HL-60 (cell line): Measurements from ENCODE around the gene TRAIP.

Experiments used
- DNase-seq, 2 experiments: peaks; one replicate each; pipeline ENCODE4 v3.0.0-alpha.2; 2010 to 2020; ENCODE audit warnings: low read depth in 1 of 2, low spot score in 1 of 2
- H3K27ac ChIP-seq: fragments of 250-450 bp; sonication (Bioruptor Pico); replicated peaks from 2 replicates; pipeline ENCODE4 v1.5.1; 2020; ENCODE audit warnings: mild to moderate bottlenecking, moderate library complexity
- H3K27me3 ChIP-seq: fragments of 250-450 bp; sonication (Bioruptor Pico); 2 replicates; pipeline ENCODE4 v1.5.1; 2021; ENCODE audit warnings: mild to moderate bottlenecking, moderate library complexity; ENCODE audit not compliant: insufficient read depth, poor library complexity, severe bottlenecking
- H3K4me3 ChIP-seq: replicated peaks from 2 replicates; pipeline ENCODE4 v1.5.1; 2011; ENCODE audit warnings: mild to moderate bottlenecking, control low read depth, low read length; ENCODE audit not compliant: insufficient read depth
- GABPA ChIP-seq: IDR thresholded peaks from 2 replicates; pipeline ENCODE4 v1.6.1; 2012; ENCODE audit warnings: low read depth
- POLR2AphosphoS5 ChIP-seq: IDR thresholded peaks from 2 replicates; pipeline ENCODE4 v1.6.1; 2012; ENCODE audit warnings: low read depth
- SPI1 ChIP-seq: IDR thresholded peaks from 2 replicates; pipeline ENCODE4 v1.6.1; 2012; ENCODE audit warnings: low read depth, mild to moderate bottlenecking, borderline replicate concordance
- TF ChIP-seq, protein P1 (sequence below): IDR thresholded peaks from 2 replicates; pipeline ENCODE4 v1.6.1; 2012; ENCODE audit warnings: low read depth; ENCODE audit not compliant: insufficient replicate concordance
- TF ChIP-seq, protein P2 (sequence below): IDR thresholded peaks from one replicate; pipeline ENCODE4 v1.5.1; 2011; ENCODE audit warnings: low read length, control low read depth, inconsistent platforms; ENCODE audit not compliant: insufficient read depth

TRAIP gene

DNA sequence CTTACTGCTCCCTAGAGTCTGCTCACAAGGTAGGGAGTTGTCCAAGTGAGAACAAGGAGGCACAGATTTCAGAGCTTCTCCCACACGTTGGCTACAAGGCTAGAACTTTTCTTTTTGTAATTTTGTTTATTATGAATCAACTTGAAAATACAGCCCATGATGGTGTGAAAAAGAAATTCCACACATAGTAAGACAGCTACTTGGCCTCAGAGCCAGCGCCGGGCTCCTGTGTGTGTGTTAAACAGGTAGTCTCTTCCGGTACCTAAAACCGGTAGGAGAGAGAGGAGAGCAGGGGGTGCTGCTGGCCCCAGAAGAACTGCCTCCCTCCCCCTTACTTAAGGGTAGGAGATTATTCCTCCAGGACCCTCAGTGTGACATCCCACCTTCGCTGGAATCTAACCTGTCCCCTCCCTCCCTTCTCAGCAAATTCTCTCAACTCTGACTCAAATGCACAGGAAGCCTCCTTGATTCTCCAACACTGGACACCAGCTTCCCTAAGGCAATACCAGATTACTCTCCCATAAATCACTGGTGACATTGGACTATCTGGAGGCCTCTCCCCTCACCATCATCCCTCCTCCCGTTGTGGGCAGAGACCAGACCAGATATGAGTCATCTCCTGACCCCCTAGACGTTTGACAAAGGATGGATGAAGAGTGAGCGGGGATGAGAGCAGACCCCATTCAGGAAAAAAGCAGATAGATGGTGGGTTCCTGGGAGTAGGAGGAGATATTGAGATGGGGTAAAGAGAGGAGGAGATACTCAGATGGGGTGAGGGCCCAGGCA, 65.5 kb downstream of the TRAIP start:
- DNase-seq: no peak
- no peak overlapping the region for H3K4me3 ChIP-seq
- TF ChIP-seq SPI1 (no peak), POLR2AphosphoS5 (no peak), GABPA (no peak)
- TF ChIP-seq, protein P1, sequence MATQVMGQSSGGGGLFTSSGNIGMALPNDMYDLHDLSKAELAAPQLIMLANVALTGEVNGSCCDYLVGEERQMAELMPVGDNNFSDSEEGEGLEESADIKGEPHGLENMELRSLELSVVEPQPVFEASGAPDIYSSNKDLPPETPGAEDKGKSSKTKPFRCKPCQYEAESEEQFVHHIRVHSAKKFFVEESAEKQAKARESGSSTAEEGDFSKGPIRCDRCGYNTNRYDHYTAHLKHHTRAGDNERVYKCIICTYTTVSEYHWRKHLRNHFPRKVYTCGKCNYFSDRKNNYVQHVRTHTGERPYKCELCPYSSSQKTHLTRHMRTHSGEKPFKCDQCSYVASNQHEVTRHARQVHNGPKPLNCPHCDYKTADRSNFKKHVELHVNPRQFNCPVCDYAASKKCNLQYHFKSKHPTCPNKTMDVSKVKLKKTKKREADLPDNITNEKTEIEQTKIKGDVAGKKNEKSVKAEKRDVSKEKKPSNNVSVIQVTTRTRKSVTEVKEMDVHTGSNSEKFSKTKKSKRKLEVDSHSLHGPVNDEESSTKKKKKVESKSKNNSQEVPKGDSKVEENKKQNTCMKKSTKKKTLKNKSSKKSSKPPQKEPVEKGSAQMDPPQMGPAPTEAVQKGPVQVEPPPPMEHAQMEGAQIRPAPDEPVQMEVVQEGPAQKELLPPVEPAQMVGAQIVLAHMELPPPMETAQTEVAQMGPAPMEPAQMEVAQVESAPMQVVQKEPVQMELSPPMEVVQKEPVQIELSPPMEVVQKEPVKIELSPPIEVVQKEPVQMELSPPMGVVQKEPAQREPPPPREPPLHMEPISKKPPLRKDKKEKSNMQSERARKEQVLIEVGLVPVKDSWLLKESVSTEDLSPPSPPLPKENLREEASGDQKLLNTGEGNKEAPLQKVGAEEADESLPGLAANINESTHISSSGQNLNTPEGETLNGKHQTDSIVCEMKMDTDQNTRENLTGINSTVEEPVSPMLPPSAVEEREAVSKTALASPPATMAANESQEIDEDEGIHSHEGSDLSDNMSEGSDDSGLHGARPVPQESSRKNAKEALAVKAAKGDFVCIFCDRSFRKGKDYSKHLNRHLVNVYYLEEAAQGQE: no peak
- TF ChIP-seq, protein P2, sequence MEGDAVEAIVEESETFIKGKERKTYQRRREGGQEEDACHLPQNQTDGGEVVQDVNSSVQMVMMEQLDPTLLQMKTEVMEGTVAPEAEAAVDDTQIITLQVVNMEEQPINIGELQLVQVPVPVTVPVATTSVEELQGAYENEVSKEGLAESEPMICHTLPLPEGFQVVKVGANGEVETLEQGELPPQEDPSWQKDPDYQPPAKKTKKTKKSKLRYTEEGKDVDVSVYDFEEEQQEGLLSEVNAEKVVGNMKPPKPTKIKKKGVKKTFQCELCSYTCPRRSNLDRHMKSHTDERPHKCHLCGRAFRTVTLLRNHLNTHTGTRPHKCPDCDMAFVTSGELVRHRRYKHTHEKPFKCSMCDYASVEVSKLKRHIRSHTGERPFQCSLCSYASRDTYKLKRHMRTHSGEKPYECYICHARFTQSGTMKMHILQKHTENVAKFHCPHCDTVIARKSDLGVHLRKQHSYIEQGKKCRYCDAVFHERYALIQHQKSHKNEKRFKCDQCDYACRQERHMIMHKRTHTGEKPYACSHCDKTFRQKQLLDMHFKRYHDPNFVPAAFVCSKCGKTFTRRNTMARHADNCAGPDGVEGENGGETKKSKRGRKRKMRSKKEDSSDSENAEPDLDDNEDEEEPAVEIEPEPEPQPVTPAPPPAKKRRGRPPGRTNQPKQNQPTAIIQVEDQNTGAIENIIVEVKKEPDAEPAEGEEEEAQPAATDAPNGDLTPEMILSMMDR: no peak
- no peaks in the 10 kb centered on the region for H3K27me3 ChIP-seq
- H3K27ac ChIP-seq: no peak overlapping the region

DNA sequence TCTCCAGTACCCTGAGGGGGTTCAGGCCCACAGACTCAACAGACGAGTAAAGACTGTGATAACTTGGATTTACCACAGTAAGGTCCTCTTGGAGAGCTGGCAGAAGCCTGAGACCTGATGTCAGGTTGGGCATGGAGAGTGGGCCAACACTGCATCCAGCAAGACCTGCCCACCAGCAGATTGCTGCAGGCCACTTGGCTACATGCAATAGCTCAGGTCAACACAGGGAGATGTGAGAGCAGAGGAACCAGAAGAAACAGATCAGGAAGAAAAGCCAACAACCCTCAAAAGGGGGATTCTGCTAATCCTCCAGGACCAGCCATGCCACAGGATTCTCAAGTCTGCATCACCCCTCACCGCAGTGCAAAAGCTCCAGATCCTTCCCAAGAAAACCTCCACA, 68.3 kb downstream of the TRAIP start:
- H3K4me3 ChIP-seq: no peak overlapping the region
- H3K27me3 ChIP-seq: no peaks in the 10 kb centered on the region
- DNase-seq: no peak
- H3K27ac ChIP-seq: no peak overlapping the region
- TF ChIP-seq GABPA: no peak
- no peak for TF ChIP-seq SPI1
- TF ChIP-seq, protein P2: no peak
- TF ChIP-seq, protein P1: no peak
- no peak for TF ChIP-seq POLR2AphosphoS5

DNA sequence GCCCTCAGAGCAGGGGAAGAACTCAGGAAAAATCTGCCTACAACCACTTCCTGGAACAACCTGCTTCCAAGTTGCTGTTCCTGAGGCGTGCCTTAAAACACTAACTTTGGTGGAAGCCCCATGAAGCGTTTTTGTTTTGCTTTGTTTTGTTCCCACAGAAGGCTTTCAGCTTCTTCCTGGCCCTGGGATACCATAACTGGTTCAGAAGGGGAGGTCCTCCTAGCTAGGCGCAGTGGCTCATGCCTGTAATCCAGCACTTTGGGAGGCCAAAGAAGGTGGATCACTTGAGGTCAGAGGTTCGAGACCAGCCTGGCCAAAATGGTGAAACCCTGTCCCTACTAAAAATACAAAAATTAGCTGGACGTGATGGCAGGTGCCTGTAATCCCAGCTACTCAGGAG, 68.8 kb downstream of the TRAIP start:
- no peak overlapping the region for H3K27ac ChIP-seq
- no peak overlapping the region for H3K4me3 ChIP-seq
- TF ChIP-seq SPI1: no peak
- no peak for TF ChIP-seq POLR2AphosphoS5
- TF ChIP-seq, protein P2: no peak
- TF ChIP-seq, protein P1: no peak
- TF ChIP-seq GABPA: no peak
- H3K27me3 ChIP-seq: no peaks in the 10 kb centered on the region
- DNase-seq: no peak
